GM06990 (cell line): ENCODE results near the gene FTL.

Experiments used
- DNase-seq: peaks from one replicate; pipeline ENCODE4 v3.0.0-alpha.2; 2011; ENCODE audit not compliant: insufficient read length; ENCODE audit errors: extremely low read depth
- H3K27me3 ChIP-seq: replicated peaks from 2 replicates; pipeline ENCODE4 v1.6.0; 2011; ENCODE audit warnings: low read length; ENCODE audit not compliant: control insufficient read depth, insufficient read depth
- H3K36me3 ChIP-seq: 2 replicates; pipeline ENCODE4 v1.5.1; 2011; ENCODE audit warnings: low read length; ENCODE audit not compliant: control insufficient read depth, insufficient read depth
- H3K4me3 ChIP-seq: replicated peaks from 2 replicates; pipeline ENCODE4 v1.5.1; 2011; ENCODE audit warnings: low read depth, mild to moderate bottlenecking, control low read depth, low read length
- CTCF ChIP-seq: IDR thresholded peaks from 2 replicates; pipeline ENCODE4 v1.5.1; 2011; ENCODE audit warnings: low read length, control low read depth, mild to moderate bottlenecking, inconsistent platforms; ENCODE audit not compliant: insufficient read depth, poor library complexity, severe bottlenecking

Gene FTL

GRCh38 chr19:48955308-48955958, 9.7 kb upstream of the FTL start:
- Histone ChIP-seq H3K36me3 (peaks cover 10% of the 10 kb centered on the region), H3K4me3 (peak overlapping the region; percentile 90), H3K27me3 (no peaks in the 10 kb centered on the region)
- no peak for TF ChIP-seq CTCF
- no peak for DNase-seq

GRCh38 chr19:48958006-48958405, 7.1 kb upstream of the FTL start:
- Histone ChIP-seq H3K27me3 (no peaks in the 10 kb centered on the region), H3K4me3 (no peak overlapping the region), H3K36me3 (peaks cover 12% of the 10 kb centered on the region)
- TF ChIP-seq CTCF, result no peak
- DNase-seq, result no peak

- Histone ChIP-seq H3K36me3 (peaks cover 12% of the 10 kb centered on the region), H3K27me3 (no peaks in the 10 kb centered on the region), H3K4me3 (no peak overlapping the region)
- TF ChIP-seq CTCF, result no peak
- no peak for DNase-seq
Observed at GRCh38 chr19:48959341-48960239, 5.5 kb upstream of the FTL start.

- no peak for TF ChIP-seq CTCF
- no peak overlapping the region for H3K4me3 ChIP-seq
Observed at GRCh38 chr19:48961051-48961649, 4.0 kb upstream of the FTL start.

GRCh38 chr19:48961673-48962028, 3.5 kb upstream of the FTL start:
- TF ChIP-seq CTCF, result no peak
- DNase-seq, result no peak
- no peak overlapping the region for H3K4me3 ChIP-seq
- peaks cover 7% of the 10 kb centered on the region for H3K36me3 ChIP-seq
- no peaks in the 10 kb centered on the region for H3K27me3 ChIP-seq

More at GRCh38 chr19:48961051-48961649, 4.0 kb upstream of the FTL start:
- no peak for DNase-seq
- Histone ChIP-seq H3K27me3 (no peaks in the 10 kb centered on the region), H3K36me3 (peaks cover 10% of the 10 kb centered on the region)
